HEK293 (cell line): Measurements from ENCODE around the gene AGR2.

Source experiments
- CTCF ChIA-PET: fragments of 350-600 bp; formaldehyde crosslinking; extraction: SDS; loops from one replicate; lab custom pipeline; 2021; ENCODE audit warnings: antibody characterized with exemption; lab: Yijun Ruan, JAX
- POLR2A ChIA-PET: fragments of 300-600 bp; formaldehyde crosslinking; extraction: SDS; loops from one replicate; lab custom pipeline; 2020; ENCODE audit warnings: antibody characterized with exemption, inconsistent platforms; lab: Yijun Ruan, JAX
- H3K27ac ChIP-seq: fragments of 200-500 bp; sonication (Bioruptor generic); 2 replicates; pipeline ENCODE4 v1.5.1; 2014; ENCODE audit warnings: low read depth, low read length, control low read depth, inconsistent platforms; ENCODE audit errors: extremely low read depth
- H3K36me3 ChIP-seq, 2 experiments: fragments of 200-500 bp in 1 of 2; sonication (Bioruptor generic) in 1 of 2; 1 replicate in 1 of 2; 2 replicates in 1 of 2; pipeline ENCODE4 v1.5.1; 2014 to 2017; ENCODE audit warnings: inconsistent platforms in 2 of 2, low read length in 2 of 2; ENCODE audit not compliant: control insufficient read depth in 2 of 2, insufficient read depth in 1 of 2
- H3K4me1 ChIP-seq: fragments of 200-500 bp; sonication (Bioruptor generic); 2 replicates; pipeline ENCODE4 v1.5.1; 2014; ENCODE audit warnings: mild to moderate bottlenecking, low read length, inconsistent platforms; ENCODE audit not compliant: control insufficient read depth, insufficient read depth
- H3K4me3 ChIP-seq: 2 replicates; pipeline ENCODE4 v1.5.1; 2011; ENCODE audit warnings: low read depth, mild to moderate bottlenecking, control low read depth, low read length, moderate library complexity
- H3K9me3 ChIP-seq: fragments of 200-500 bp; sonication (Bioruptor generic); 2 replicates; pipeline ENCODE4 v1.5.1; 2014; ENCODE audit warnings: low read depth, low read length, inconsistent platforms; ENCODE audit not compliant: control insufficient read depth, insufficient read depth
- FEZF1 ChIP-seq: fragments of 450-650 bp; formaldehyde crosslinking; IDR thresholded peaks from 2 replicates; pipeline ENCODE4 v1.5.1; 2016; ENCODE audit warnings: missing biosample characterization, missing genetic modification characterization
- HOXD13 ChIP-seq: sonication (generic); formaldehyde crosslinking; IDR thresholded peaks from 2 replicates; pipeline ENCODE4 v1.8.0; 2022; ENCODE audit warnings: missing genetic modification reagents, borderline replicate concordance
- IKZF3 ChIP-seq: fragments of 450-650 bp; IDR thresholded peaks from 2 replicates; pipeline ENCODE4 v1.5.0; 2018; ENCODE audit warnings: missing biosample characterization, mild to moderate bottlenecking, missing genetic modification characterization, moderate library complexity
- PRDM1 ChIP-seq: fragments of 450-650 bp; formaldehyde crosslinking; IDR thresholded peaks from 2 replicates; pipeline ENCODE4; 2016; ENCODE audit warnings: missing biosample characterization, missing genetic modification characterization
- REST ChIP-seq: fragments of 450-650 bp; formaldehyde crosslinking; IDR thresholded peaks from 2 replicates; pipeline ENCODE4 v1.5.1; 2016; ENCODE audit warnings: missing biosample characterization, missing genetic modification characterization
- SP2 ChIP-seq: fragments of 450-650 bp; formaldehyde crosslinking; IDR thresholded peaks from 2 replicates; pipeline ENCODE4 v1.5.1; 2016; ENCODE audit warnings: missing biosample characterization, missing genetic modification characterization
- ZBTB21 ChIP-seq: fragments of 450-650 bp; formaldehyde crosslinking; IDR thresholded peaks from 2 replicates; pipeline ENCODE4 v1.5.1; 2017; ENCODE audit warnings: missing biosample characterization, missing genetic modification characterization
- ZFP3 ChIP-seq: fragments of 450-650 bp; formaldehyde crosslinking; IDR thresholded peaks from 2 replicates; pipeline ENCODE4 v1.5.1; 2016; ENCODE audit warnings: low read depth, missing biosample characterization, missing genetic modification characterization
- ZIC2 ChIP-seq: fragments of 450-650 bp; formaldehyde crosslinking; IDR thresholded peaks from 2 replicates; pipeline ENCODE4 v1.5.1; 2016; ENCODE audit warnings: missing biosample characterization, missing genetic modification characterization
- ZNF10 ChIP-seq: fragments of 450-650 bp; formaldehyde crosslinking; IDR thresholded peaks from 2 replicates; pipeline ENCODE4 v1.5.1; 2017; ENCODE audit warnings: missing biosample characterization, missing genetic modification characterization
- ZNF121 ChIP-seq: fragments of 450-650 bp; formaldehyde crosslinking; IDR thresholded peaks from 2 replicates; pipeline ENCODE4 v1.5.1; 2016; ENCODE audit warnings: missing biosample characterization, missing genetic modification characterization
- ZNF23 ChIP-seq: fragments of 450-650 bp; formaldehyde crosslinking; IDR thresholded peaks from 2 replicates; pipeline ENCODE4 v1.5.1; 2016; ENCODE audit warnings: missing biosample characterization, missing genetic modification characterization, borderline replicate concordance
- ZNF24 ChIP-seq: fragments of 450-650 bp; formaldehyde crosslinking; IDR thresholded peaks from 2 replicates; pipeline ENCODE4 v1.5.1; 2016; ENCODE audit warnings: missing biosample characterization, missing genetic modification characterization
- ZNF292 ChIP-seq: fragments of 450-650 bp; formaldehyde crosslinking; IDR thresholded peaks from 2 replicates; pipeline ENCODE4 v1.5.1; 2016; ENCODE audit warnings: low read depth, missing biosample characterization, missing genetic modification characterization, borderline replicate concordance
- ZNF473 ChIP-seq: fragments of 450-650 bp; formaldehyde crosslinking; IDR thresholded peaks from 2 replicates; pipeline ENCODE4 v1.5.1; 2017; ENCODE audit warnings: missing biosample characterization, missing genetic modification characterization
- ZNF501 ChIP-seq: fragments of 450-650 bp; formaldehyde crosslinking; IDR thresholded peaks from 2 replicates; pipeline ENCODE4 v1.5.1; 2016; ENCODE audit warnings: missing biosample characterization, missing genetic modification characterization
- ZNF785 ChIP-seq: fragments of 450-650 bp; formaldehyde crosslinking; IDR thresholded peaks from 2 replicates; pipeline ENCODE4 v1.5.1; 2016; ENCODE audit warnings: missing biosample characterization, missing genetic modification characterization
- ZNF791 ChIP-seq: fragments of 450-650 bp; formaldehyde crosslinking; IDR thresholded peaks from 2 replicates; pipeline ENCODE4 v1.5.1; 2016; ENCODE audit warnings: missing biosample characterization, missing genetic modification characterization
- ZSCAN16 ChIP-seq: fragments of 450-650 bp; formaldehyde crosslinking; IDR thresholded peaks from 2 replicates; pipeline ENCODE4 v1.5.1; 2016; ENCODE audit warnings: missing biosample characterization, missing genetic modification characterization
- ZSCAN23 ChIP-seq: fragments of 450-650 bp; formaldehyde crosslinking; IDR thresholded peaks from 2 replicates; pipeline ENCODE4 v1.5.1; 2016; ENCODE audit warnings: missing biosample characterization, missing genetic modification characterization
- TF ChIP-seq, protein P1 (sequence below): fragments of 450-650 bp; formaldehyde crosslinking; IDR thresholded peaks from 2 replicates; pipeline ENCODE4 v1.5.1; 2017; ENCODE audit warnings: missing biosample characterization, missing genetic modification characterization
- TF ChIP-seq, protein P2 (sequence below): fragments of 450-650 bp; formaldehyde crosslinking; IDR thresholded peaks from 2 replicates; pipeline ENCODE4 v1.5.1; 2016; ENCODE audit warnings: missing biosample characterization, missing genetic modification characterization

Gene AGR2

GRCh38 chr7:16815001-16815400 is 10.2 kb upstream of the AGR2 start (continued):
- TF ChIP-seq ZNF23 (tag by site-specific recombination): no peak

DNA sequence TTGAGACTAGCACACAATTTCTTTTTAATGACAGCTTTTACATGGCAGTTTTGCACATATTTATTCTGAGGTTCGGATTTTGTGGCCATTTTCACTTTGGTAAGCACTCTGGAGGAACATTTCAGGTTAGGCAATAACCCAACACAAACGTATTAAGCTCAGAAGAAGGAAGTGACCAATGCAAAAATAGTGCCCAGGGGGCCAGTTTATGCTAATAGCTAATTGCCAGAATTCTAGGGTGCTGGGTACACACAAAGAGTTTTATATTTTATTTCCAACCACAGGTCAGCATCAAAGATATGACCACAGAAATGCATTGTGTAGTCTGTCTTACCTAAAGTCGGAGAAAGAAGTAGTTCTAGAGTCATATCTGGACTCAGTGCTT is 8.4 kb upstream of the AGR2 start:
- ChIA-PET CTCF (interaction anchor here (1.0 to 1.2 kb wide), 2 partner anchors 12 to 113 kb away, joined by 3 to 6 read pairs; no protein-coding TSS in a partner anchor), POLR2A (no interaction called here)
- peaks cover 7% of the 10 kb centered on the region for H3K4me1 ChIP-seq
- no peaks in the 10 kb centered on the region for H3K9me3 ChIP-seq
- no peak overlapping the region for H3K4me3 ChIP-seq
- TF ChIP-seq IKZF3 (tag by site-specific recombination) (no peak), SP2 (no peak), ZSCAN16 (no peak), ZNF501 (tag by site-specific recombination) (no peak), ZIC2 (tag by site-specific recombination) (no peak), ZNF292 (no peak), ZBTB21 (tag by site-specific recombination) (no peak), ZNF791 (tag by site-specific recombination) (no peak), ZFP3 (no peak)
- TF ChIP-seq, protein P1, sequence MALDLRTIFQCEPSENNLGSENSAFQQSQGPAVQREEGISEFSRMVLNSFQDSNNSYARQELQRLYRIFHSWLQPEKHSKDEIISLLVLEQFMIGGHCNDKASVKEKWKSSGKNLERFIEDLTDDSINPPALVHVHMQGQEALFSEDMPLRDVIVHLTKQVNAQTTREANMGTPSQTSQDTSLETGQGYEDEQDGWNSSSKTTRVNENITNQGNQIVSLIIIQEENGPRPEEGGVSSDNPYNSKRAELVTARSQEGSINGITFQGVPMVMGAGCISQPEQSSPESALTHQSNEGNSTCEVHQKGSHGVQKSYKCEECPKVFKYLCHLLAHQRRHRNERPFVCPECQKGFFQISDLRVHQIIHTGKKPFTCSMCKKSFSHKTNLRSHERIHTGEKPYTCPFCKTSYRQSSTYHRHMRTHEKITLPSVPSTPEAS (tag by site-specific recombination): no peak
- TF ChIP-seq, protein P2, sequence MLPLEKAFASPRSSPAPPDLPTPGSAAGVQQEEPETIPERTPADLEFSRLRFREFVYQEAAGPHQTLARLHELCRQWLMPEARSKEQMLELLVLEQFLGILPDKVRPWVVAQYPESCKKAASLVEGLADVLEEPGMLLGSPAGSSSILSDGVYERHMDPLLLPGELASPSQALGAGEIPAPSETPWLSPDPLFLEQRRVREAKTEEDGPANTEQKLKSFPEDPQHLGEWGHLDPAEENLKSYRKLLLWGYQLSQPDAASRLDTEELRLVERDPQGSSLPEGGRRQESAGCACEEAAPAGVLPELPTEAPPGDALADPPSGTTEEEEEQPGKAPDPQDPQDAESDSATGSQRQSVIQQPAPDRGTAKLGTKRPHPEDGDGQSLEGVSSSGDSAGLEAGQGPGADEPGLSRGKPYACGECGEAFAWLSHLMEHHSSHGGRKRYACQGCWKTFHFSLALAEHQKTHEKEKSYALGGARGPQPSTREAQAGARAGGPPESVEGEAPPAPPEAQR (tag by site-specific recombination): no peak
- no peak overlapping the region for H3K27ac ChIP-seq
- H3K36me3 ChIP-seq: no peaks in the 10 kb centered on the region

- ChIA-PET POLR2A (no interaction called here), CTCF (interaction anchor here (0.7 to 1.2 kb wide), 4 partner anchors 11 to 114 kb away, joined by 3 to 6 read pairs (median 3); no protein-coding TSS in a partner anchor)
- H3K4me3 ChIP-seq: no peak overlapping the region
- H3K4me1 ChIP-seq: peaks cover 7% of the 10 kb centered on the region
- H3K9me3 ChIP-seq: no peaks in the 10 kb centered on the region
- no peak for TF ChIP-seq ZNF501 (tag by site-specific recombination)
- no peak overlapping the region for H3K27ac ChIP-seq
- H3K36me3 ChIP-seq: no peaks in the 10 kb centered on the region
These were observed 7.9 kb upstream of the AGR2 start for GRCh38 chr7:16812542-16813231.

GRCh38 chr7:16811551-16811950 is 6.8 kb upstream of the AGR2 start:
- Histone ChIP-seq H3K4me3 (no peak overlapping the region), H3K36me3 (no peaks in the 10 kb centered on the region), H3K9me3 (no peaks in the 10 kb centered on the region), H3K4me1 (peaks cover 7% of the 10 kb centered on the region), H3K27ac (no peak overlapping the region)
- POLR2A ChIA-PET: no interaction called here
- CTCF ChIA-PET: no interaction called here
- TF ChIP-seq PRDM1 (tag by site-specific recombination) (peak; percentile 58), ZNF23 (tag by site-specific recombination) (no peak)

- Histone ChIP-seq H3K4me1 (peaks cover 7% of the 10 kb centered on the region), H3K27ac (no peak overlapping the region), H3K4me3 (no peak overlapping the region), H3K36me3 (no peaks in the 10 kb centered on the region), H3K9me3 (no peaks in the 10 kb centered on the region)
- ChIA-PET CTCF (no interaction called here), POLR2A (no interaction called here)
- TF ChIP-seq HOXD13 (CRISPR knock-in tag) (no peak), ZBTB21 (tag by site-specific recombination) (no peak), ZNF121 (tag by site-specific recombination) (no peak), REST (tag by site-specific recombination) (no peak), ZNF10 (tag by site-specific recombination) (no peak), ZNF785 (no peak), FEZF1 (tag by site-specific recombination) (no peak), ZSCAN23 (no peak), ZNF24 (tag by site-specific recombination) (no peak), ZIC2 (tag by site-specific recombination) (no peak), ZNF473 (tag by site-specific recombination) (no peak)
These were observed 5.8 kb upstream of the AGR2 start for GRCh38 chr7:16810573-16810972.
